Stimulated activated CD8-positive, alpha-beta memory T cell treated with anti-CD3 and anti-CD28 coated beads, Interleukin-4, amount 100 ng/mL, for 48 hours (primary cell): ENCODE results near the gene ARHGAP42.

ENCODE experiments used
- DNase-seq: peaks from one replicate; pipeline ENCODE4 v3.0.0-alpha.2; 2020

ARHGAP42 gene

DNA sequence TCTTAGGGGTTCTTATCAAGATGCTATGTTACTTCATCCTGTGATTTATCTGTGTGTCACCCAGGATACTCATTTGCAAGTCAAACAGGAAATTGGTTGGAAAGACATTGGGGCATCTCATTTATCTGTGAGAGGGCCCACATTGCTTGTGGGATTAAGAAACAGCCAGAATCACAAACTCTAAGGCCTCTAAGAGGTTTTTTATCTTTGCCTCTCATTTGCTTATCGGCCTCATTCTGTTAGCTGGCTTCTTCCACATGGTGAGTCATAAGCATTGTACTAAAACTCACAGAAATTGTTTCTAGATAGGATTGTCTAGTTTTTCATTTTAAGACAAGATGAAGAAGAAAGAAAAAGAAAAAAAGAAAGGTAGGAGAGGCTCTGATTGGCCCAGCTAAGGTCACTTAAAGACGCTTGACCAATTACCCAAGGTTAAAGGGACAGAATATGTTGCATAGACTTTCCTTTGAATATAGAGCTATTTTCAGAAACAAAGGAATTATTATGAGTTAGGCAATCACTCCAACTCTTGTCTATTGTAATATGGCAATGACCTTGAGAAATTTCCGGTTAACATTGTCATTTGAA lies 121.9 kb downstream of the ARHGAP42 start:
- no peak for DNase-seq

DNA sequence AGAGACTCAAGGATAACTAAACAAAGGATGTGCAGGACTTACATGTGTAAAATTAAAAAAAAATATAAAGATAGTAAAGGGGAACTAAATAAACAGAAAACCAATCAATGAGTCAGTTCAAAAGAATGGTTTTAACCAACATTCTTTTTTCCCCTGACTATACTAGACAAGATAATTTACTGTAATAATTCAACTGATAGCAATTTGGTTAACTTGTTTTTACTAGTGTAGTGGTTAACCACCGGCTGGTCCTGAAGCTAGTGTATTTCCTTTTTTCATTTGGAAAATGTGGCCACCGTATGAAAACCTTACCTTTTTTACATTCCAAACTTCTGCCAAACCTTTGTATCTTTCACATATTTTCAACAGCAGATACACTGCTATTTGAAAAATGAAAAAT lies 123.1 kb downstream of the ARHGAP42 start:
- no peak for DNase-seq

DNA sequence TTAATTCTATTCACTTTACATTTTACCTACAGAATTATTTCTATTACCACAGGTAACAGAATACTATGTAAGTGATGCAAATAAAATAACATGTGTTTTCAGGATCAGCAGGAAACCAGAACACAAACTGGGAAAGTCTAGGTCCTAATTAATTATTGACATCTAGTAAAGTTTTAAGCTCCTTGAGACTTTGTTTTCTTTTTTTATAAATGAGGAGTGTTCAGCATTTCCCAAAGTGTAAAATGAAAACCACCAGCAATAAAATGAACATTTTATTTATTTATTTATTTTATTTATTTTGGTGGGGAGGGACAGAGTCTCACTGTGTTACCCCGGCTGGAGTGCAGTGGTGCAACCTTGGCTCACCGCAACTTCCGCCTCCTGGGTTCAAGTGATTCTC lies 123.6 kb downstream of the ARHGAP42 start:
- DNase-seq: no peak

DNA sequence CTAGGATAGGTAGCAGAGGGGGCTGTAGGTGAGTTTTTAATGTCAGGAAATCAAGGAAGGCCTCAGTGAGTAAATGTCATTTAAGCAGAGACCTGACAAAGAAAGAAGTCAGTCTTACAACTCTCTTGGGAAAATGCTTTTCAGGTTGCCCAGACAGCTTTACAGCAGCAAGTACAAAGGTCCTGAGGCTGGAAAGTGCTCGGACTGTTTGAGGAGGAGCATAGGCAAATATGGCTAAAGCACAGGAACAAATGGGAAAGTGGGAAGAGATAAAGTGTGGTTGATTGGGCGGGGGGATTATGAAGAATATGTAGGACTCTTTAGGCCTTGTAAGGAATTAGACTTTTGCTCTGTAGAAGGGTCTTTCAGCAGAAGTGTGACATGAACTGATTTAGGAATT lies 125.4 kb downstream of the ARHGAP42 start:
- no peak for DNase-seq

DNA sequence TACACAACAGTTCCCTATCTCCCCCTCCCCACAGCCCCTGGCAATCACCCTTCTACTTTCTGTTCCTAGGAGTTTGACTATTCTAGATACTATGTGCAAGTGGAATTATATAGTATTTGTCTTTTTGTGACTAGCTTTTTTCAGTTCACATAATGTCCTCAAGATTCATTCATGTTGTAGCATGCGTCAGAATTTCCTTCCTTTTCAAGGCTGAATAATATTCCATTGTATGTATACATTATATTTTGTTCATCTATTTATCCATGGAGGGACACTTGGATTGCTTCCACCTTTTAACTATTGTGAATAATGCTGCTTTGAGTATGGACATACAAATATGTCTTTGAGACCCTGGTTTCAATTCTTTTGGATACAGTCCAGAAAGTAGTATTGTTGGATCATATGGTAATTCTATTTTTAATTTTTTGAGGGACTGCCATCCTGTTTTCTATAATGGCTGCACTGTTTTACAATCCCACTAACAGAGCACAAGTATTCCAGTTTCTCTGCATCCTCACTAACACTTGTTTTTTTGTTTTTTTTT lies 128.8 kb downstream of the ARHGAP42 start:
- no peak for DNase-seq

DNA sequence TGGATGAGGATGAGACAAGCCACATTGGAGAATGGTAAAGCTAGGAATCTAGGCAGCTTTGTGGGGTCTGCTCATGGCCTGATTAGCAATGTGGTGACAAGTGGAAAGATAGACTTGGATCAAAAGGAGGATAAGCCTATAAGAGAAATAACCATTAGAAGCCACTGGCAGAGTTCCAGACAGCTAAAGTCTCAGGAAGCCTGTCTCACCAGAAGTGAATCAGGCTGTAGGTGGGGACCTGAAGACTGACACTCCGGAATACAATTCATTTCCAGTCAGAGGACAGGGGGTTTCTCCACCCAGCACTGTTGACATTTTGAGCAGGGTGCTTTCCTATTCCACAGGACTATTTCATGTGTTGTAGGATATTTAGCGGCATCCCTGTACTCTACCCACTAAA lies 129.7 kb downstream of the ARHGAP42 start:
- DNase-seq: no peak

DNA sequence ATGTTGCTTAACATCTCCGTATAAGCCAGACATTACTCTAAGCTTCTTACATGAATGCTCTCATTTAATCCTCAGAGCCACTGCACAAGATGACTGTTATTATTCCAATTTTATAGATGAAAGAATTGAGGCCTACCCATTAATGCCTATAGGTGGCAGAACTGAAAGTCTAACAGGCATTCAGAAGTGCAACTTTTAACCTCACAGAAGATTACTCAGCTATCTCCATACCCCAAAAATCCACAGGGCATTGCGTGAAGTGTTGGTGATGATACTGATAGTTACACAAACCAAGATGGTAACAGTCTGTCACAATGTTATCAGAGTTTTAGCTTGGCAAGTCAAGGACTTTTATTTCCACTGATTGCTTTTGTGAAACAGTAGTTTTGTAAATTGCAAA lies 130.5 kb downstream of the ARHGAP42 start:
- DNase-seq: no peak

DNA sequence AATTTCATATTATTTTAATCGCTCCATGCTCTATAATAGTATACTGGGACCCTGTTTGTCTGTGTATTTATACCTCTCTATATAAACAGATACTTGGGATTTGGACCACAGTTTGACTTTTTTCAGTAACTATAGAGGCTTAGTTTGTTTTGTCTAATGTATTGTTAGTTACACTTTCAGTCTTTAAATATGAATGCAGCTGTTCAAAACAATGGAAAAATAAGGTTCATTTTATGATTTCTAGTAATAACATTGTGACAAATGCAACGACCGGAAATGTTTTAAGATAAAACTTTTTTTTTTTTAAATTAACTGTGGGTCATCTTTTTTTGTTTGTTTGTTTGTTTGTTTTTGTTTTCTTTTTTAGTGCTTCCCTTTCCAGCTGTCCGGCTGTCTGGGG lies 133.5 kb downstream of the ARHGAP42 start:
- DNase-seq: no peak

DNA sequence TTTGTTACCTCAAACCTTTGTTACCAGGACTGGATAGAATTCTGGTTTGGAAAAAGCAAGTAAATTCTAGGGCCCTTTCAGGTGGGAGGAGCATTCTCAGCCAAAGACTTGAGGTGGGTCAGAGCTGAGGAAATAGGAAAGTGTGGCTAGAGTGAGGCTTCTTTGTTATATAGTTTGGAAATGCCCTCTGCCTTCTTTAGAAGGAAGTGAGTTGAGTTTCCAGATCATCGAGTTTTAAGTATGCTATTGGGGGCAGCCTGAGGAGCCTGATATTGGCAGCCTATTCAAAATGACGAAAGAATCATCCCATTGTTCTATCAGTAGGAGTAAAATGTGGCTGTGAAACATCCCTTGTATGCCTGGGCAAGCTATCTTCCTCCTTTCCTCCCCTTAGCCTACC lies 134.1 kb downstream of the ARHGAP42 start:
- DNase-seq: no peak

DNA sequence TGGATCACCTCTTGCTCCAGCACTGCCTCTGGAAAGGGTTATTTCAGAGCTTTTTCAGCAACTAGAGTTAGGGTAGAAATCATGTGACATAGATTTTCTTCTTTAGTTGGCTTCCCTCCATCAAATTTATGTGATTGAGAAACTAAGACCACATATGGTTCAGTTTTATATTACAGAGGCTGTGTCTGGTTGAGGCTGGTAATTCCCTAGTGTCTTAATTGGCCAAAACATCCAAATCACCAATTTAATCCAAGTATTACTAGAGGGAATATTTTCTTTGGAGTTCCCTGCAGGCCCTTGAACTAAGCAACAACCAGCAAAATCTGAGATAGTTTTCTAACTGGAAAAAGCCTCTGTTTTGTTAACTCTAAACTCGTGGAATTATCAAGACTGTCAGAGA lies 136.3 kb downstream of the ARHGAP42 start:
- no peak for DNase-seq

DNA sequence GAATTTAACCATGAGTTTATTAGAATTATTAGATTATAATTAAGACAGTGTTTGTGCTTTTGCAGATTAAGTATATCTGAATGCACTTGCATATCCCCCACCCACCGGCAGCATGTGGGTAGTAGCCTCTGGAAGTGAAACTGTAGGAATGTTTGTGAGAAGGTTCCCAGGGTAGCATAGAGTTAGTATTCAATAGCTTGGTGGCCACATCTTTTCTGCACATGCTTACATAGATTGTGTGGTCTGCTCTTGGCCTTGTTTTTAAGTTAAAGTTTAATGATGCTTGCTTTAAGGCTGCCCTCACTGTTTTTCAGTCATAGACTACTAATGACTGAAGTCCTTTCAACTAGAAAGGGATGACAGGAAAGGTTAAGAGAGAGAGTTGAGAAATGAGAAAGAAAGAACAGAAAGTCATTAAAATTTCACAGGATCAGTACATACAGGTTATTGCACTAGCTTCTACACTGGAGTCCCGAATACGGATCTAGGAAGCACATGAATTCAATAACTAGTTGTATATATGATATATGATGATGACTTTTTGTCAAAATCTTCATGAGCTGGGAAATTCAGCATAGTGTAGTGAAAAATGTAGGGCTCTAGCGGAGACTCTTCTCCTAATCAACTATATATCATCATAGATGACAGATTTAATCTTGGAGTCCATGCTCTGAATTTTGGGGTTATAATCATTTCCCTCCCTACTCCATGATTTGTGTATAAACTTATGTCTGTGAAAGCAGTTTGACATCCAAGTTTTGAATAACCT lies 137.1 kb downstream of the ARHGAP42 start:
- no peak for DNase-seq

DNA sequence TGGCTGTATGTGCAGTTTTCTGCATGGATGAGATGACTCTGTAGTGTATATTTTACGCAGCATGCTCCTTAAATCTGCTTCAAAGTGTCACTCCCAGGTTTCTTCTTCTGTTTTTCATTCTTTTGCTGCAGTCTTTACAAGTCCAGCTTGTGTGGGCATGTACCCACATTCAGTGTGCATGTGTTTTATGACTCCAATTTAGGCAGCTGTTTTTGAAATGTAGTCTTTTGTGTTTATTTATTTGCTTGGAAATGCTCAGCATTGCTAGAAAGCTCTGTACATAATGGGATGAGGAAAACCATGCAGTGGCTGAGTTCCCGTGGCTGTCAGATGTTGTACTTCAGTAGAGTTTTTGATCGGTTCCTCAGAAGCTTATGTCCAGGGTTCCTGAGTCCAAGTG lies 138.5 kb downstream of the ARHGAP42 start:
- no peak for DNase-seq

DNA sequence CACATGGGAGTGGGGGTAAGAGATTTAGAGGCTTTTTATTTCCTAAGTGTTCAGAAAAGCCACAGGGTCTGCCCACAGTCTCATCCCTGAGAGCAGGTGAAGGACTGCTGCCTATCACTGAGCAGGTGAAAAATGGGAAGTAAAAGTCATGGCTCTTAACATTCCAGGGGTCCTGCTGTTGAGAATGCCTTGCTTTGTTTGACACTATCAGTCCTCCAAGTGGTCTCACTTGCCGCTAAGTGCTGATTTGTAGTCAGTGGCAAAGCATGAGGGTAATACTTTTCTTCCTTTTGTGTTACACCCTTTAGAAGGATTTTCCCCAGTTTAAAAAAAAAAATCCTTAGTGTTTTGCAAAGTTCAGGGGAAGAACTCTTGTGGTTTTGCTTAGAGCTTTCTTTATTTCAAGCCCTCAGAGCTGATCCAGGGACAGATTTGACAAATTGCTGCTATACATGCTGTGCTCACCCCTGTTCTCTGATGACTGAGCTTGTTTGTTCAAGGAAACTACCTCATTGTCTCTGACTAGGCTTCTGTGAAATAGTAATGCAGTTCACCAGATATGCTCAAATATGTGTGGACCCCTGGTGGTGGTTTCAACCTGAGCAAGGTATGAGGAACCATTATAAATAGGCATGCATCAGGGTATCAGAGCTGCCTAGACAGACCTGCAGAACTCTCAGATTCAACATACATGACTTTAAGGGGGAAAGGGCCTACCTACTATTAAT lies 141.0 kb downstream of the ARHGAP42 start:
- no peak for DNase-seq

DNA sequence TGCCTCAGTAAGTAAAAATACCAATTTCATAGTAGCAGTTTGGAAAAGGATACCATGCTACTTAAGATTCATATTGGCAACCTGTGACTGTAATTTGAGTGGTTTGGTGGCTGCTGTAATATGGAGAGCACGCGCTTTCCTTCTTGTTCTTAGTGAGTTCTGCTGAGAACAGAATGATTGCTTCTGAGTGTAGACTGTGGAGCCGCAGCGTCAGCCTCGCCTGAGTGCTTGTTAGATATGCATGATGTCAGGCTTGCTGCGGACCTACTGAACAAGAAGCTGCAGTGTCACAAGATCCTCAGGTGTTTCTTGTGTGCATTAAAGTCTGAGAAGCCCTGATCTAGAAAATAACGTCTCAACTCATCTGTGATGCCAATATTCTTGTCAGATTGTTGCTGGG lies 143.2 kb downstream of the ARHGAP42 start:
- no peak for DNase-seq

DNA sequence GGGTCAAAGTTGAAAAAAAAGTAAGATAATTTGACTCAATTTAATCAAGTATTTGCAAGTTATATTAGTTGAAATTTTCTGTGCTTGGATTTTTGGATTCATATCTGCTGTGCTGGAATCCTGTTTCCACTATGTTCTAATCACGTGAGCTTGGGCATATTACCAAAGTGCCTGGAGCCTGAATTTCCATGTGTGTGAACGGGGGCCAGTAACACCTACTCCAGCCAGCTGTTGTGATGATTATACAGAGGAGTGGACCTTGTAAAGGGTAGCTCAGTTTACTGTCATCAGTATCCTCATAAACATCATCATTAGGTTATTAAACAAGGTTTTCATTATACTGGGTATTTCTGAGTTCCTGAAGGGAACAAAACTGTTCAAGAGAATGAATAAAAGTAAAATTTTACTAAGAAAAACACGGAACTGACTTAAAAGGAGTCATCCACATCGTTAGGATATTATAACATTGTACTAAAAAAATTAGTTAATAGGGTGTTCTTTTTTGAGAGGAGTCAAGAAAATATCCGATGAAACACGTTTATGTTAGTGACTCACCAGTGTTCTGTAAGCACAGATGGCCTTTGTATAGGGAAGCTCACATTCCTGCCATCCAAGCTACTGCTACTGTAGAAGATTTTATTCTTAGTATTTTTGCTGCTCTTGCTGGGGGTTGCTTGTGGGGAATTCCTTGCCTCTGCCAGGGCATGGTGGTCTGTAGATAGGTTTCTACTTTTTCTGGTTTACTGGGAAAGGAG lies 144.1 kb downstream of the ARHGAP42 start:
- no peak for DNase-seq

DNA sequence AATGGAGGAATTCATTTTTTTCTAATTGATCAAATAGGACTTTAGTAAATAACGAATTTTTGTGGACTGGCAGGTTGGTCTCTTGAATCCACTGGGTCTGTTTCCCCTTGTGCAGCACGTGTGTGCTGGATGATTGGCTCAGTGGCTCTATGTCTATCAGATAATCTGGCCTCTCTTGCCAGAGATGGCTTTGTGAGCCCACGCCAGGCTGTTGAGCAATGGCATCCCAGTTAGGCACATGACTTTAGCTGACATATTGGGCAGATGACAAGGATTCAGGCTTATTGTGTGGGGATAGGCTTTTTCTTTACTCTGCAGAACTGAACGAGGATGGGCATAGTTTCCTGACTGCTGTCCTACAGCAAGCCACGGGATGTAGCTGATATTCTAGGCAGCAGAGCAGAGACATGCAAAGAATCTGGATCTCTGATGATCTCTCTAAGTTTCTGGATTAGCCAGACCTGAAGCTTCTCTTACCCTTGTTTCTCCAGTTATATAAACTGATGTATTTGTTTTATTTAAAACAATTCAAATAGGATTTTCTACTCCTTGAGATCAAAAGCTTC lies 144.9 kb downstream of the ARHGAP42 start:
- DNase-seq: no peak

DNA sequence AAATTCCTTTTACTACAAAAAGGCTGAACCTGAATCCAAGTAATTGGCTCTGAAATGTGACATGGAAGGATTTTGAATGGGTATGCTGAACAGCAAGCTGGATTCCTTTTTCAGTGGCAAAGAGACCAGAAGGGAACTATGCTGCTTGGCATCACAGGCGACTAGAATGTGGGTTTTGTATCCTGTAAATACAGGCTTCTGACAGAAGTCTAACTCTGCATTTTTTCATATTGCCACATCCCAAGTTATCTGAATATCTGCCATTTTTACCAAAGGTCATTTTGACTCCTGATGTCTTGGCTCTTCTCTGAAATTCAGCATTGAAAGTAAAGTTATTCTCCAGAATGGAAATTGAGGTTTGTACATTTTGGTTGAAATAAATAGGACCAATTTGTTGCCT lies 145.7 kb downstream of the ARHGAP42 start:
- DNase-seq: no peak

DNA sequence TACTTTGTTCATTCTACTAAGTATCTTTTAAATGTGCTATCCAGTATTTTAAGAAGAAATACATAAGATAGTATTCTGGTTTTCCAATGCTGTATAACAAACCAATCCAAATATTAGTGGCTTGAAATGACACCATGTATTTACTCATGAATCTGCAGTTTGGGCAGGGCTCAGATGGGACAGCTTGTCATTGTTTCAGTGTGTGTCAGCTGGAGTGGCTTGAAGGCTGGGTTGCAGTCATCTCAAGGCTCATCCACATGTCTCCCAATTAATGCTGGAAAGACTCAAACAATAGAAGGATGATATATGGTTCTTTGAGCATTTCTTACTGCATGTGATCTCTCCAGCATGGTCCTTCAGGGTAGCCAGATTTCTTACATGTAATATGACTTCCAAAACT lies 146.2 kb downstream of the ARHGAP42 start:
- DNase-seq: no peak

DNA sequence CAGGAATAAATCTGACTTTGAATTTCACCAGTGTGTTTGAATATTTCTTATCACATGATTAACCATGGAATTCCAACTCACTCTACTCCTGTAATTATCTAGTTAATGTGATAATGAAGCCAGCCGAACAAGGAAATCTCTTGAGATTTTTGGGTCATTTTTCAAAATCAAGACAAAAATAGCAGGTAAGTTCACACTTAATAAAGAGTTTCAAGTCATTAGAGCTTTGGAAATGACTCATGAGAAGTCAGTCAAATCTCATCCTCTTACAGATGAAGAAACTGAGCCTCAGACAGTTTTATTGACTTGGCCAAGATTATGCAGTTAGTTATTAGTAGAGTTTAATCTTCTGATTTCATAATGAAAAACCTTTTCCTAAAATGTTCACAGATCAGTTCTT lies 148.8 kb downstream of the ARHGAP42 start:
- no peak for DNase-seq

DNA sequence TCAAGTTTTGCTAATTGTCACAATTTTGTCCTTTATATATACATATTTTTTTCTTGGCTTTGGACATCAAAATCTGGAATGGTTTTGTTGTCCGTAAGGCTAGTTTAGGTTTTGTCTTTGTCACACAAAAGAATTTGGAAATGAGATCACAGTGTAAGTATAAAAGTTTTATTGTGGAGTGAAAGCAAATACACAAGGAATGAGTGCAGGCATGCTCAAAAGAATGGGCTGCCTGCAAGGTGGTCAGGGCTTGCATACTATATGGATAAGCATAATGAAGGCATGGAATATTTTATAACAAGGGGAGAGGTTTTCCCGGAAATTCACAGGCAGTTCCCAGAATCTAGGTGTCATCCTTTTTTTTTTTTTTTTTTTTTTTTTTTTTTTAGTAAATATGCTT lies 150.2 kb downstream of the ARHGAP42 start:
- DNase-seq: no peak

DNA sequence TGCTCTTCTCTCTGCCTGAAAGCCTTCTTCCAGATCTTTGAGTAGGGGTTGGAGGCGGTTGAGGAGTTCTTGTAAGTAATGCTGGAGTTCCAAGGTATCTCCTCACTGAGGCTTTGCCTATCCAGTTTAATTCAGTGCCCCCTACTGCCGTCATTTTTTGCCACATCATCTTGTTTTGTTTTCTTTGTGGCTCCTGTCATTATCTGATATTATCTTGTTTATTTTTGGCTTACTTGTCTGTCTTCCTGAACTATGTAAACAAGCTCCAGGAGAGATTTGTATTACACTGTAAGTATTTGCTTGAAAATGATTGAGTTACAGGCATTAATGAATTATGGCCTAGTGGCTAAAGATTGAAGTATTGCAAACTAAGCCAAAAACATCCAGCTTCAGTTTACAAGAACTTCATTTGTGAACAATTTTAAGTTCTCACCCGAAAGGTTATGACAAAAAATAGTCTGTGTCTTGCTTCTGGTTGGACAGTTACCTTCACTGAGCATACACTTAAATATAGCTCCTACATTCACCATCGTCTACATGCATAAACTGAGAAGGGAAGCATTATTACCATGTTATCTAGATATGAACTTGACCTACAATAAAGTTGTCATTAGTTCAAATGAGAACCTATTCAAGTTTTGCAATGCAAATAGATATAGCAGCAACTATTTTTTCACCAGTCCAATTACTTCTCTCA lies 154.8 kb downstream of the ARHGAP42 start:
- DNase-seq: no peak

DNA sequence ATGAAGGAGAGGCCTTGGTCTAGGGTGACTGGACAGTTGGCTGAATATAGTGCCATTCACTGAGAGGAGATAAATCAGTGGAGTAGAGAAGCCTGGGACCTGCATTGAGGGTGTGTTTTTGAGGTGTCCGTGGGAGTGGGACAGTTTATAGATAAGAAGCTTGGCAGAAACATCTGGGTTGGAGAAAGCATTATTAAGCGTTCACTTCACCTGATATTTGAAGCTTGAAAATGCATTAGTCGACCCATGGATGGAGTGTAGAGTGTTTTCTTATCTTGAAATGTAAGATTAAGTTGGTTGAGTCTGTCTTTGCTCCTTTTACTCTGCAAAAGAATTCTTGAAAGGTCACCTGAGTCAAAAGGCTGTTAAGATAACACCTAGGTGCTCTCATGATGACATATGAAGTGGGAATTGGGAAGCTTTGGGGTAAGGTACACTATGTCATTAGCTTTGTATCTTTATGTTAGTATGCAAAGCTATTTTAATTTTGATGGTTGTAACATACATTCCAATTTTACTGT lies 160.7 kb downstream of the ARHGAP42 start:
- no peak for DNase-seq
